ENCODE results near the gene QSOX2.

- TF ChIP-seq POLR2AphosphoS5 (IDR thresholded peaks at IDR 0.05; ENCODE audit: low read depth, low read length) (no peak), REST (IDR thresholded peaks at IDR 0.05; ENCODE audit: insufficient read depth in 1 of 2, low read depth in 2 of 2, low read length in 2 of 2) (no peak), TAF1 (IDR thresholded peaks at IDR 0.05; ENCODE audit: borderline replicate concordance, insufficient read depth, low read length) (no peak), SIN3A (IDR thresholded peaks at IDR 0.05; ENCODE audit: borderline replicate concordance, insufficient read depth, low read length) (no peak), FOXP2 (optimal IDR thresholded peaks at IDR 0.05; ENCODE audit: borderline replicate concordance, extremely low read depth, extremely low read length, insufficient read depth) (no peak)
These were observed 59.2 kb downstream of the QSOX2 start for GRCh38 chr9:136186386-136186785.

Measured in PFSK-1 (cell line).